DOHH2 (cell line): Measurements from ENCODE around the gene SYT1.

Source experiments
- H3F3A ChIP-seq: fragments of 200-600 bp; sonication (generic), shearing (Covaris generic); 2 replicates; pipeline ENCODE4 v1.6.0; 2016; ENCODE audit warnings: antibody characterized with exemption, mild to moderate bottlenecking; ENCODE audit not compliant: control insufficient read depth, insufficient read depth
- H3K27ac ChIP-seq: fragments of 200-600 bp; sonication (generic); 2 replicates; pipeline ENCODE4 v1.5.1; 2014; ENCODE audit warnings: low read depth, mild to moderate bottlenecking, low read length, moderate library complexity
- H3K27me3 ChIP-seq: fragments of 200-600 bp; sonication (generic); 2 replicates; pipeline ENCODE4 v1.6.1; 2014; ENCODE audit warnings: mild to moderate bottlenecking, low read length, mixed read lengths; ENCODE audit not compliant: control insufficient read depth
- H3K36me3 ChIP-seq: fragments of 200-600 bp; sonication (generic); 2 replicates; pipeline ENCODE4 v1.6.1; 2014; ENCODE audit warnings: mild to moderate bottlenecking, low read length, moderate library complexity, mixed read lengths; ENCODE audit not compliant: control insufficient read depth
- H3K4me1 ChIP-seq: fragments of 200-600 bp; sonication (generic); 2 replicates; pipeline ENCODE4 v1.6.1; 2014; ENCODE audit warnings: mild to moderate bottlenecking, low read length, mixed read lengths; ENCODE audit not compliant: control insufficient read depth
- H3K4me2 ChIP-seq: fragments of 200-600 bp; sonication (generic); 2 replicates; pipeline ENCODE4 v1.6.0; 2014; ENCODE audit warnings: mild to moderate bottlenecking, low read length, moderate library complexity
- H3K4me3 ChIP-seq: fragments of 200-600 bp; sonication (generic); 2 replicates; pipeline ENCODE4 v1.5.1; 2014; ENCODE audit warnings: mild to moderate bottlenecking, low read length, mixed read lengths
- H3K79me2 ChIP-seq: fragments of 200-600 bp; sonication (generic); 2 replicates; pipeline ENCODE4 v1.6.1; 2014; ENCODE audit warnings: mild to moderate bottlenecking, low read length, mixed read lengths; ENCODE audit not compliant: control insufficient read depth
- H3K9me2 ChIP-seq: fragments of 200-600 bp; sonication (generic); replicated peaks from 2 replicates; pipeline ENCODE4 v1.6.1; 2014; ENCODE audit warnings: mild to moderate bottlenecking, low read length, mixed read lengths; ENCODE audit not compliant: control insufficient read depth
- H3K9me3 ChIP-seq: fragments of 200-600 bp; sonication (generic); 2 replicates; pipeline ENCODE4 v1.6.1; 2014; ENCODE audit warnings: antibody characterized with exemption, low read length, mixed read lengths; ENCODE audit not compliant: control insufficient read depth, insufficient read depth
- H4K20me1 ChIP-seq: fragments of 200-600 bp; sonication (generic); 2 replicates; pipeline ENCODE4 v1.6.0; 2014; ENCODE audit warnings: low read depth, mild to moderate bottlenecking, antibody characterized with exemption, low read length, moderate library complexity; ENCODE audit not compliant: control insufficient read depth, insufficient read depth
- EZH2phosphoT487 ChIP-seq: fragments of 200-600 bp; sonication (generic); IDR thresholded peaks from 2 replicates; pipeline ENCODE4 v1.6.1; 2017; ENCODE audit warnings: borderline replicate concordance, mild to moderate bottlenecking, antibody characterized with exemption, low read length, moderate library complexity, mixed read lengths
- TF ChIP-seq, protein P1 (sequence below): fragments of 200-600 bp; sonication (generic); IDR thresholded peaks from one replicate; pipeline ENCODE4 v1.5.1; 2014; ENCODE audit warnings: antibody characterized with exemption, mild to moderate bottlenecking, low read depth, low read length; ENCODE audit not compliant: poor library complexity, severe bottlenecking

SYT1 gene

DNA sequence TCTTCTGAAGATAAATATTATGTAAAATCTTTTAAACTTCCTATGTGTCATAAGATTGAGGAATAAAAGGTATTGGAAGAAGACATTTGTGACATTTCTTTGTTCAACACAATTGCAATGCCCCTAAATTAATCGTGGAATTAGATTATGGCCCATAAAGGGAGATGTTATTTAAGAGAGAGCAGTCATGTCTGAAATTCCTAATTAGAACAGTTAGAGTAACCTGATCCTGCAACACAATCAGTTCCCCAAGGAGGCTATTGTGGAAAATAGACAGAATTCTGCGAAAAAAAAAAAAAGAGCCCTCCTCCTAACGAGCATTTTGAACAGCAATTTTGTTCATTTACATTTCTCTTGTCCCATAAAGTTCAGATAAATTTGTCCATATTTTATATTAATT lies 486.7 kb downstream of the SYT1 start:
- TF ChIP-seq EZH2phosphoT487 = no peak
- TF ChIP-seq, protein P1, sequence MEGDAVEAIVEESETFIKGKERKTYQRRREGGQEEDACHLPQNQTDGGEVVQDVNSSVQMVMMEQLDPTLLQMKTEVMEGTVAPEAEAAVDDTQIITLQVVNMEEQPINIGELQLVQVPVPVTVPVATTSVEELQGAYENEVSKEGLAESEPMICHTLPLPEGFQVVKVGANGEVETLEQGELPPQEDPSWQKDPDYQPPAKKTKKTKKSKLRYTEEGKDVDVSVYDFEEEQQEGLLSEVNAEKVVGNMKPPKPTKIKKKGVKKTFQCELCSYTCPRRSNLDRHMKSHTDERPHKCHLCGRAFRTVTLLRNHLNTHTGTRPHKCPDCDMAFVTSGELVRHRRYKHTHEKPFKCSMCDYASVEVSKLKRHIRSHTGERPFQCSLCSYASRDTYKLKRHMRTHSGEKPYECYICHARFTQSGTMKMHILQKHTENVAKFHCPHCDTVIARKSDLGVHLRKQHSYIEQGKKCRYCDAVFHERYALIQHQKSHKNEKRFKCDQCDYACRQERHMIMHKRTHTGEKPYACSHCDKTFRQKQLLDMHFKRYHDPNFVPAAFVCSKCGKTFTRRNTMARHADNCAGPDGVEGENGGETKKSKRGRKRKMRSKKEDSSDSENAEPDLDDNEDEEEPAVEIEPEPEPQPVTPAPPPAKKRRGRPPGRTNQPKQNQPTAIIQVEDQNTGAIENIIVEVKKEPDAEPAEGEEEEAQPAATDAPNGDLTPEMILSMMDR = no peak
- Histone ChIP-seq H3K4me1 (no peaks in the 10 kb centered on the region), H4K20me1 (no peaks in the 10 kb centered on the region), H3K79me2 (no peaks in the 10 kb centered on the region), H3K27me3 (no peaks in the 10 kb centered on the region), H3K4me2 (no peak overlapping the region), H3K9me2 (no peaks in the 10 kb centered on the region), H3F3A (no peaks in the 10 kb centered on the region), H3K27ac (no peak overlapping the region), H3K36me3 (no peaks in the 10 kb centered on the region), H3K4me3 (no peak overlapping the region), H3K9me3 (no peaks in the 10 kb centered on the region)

DNA sequence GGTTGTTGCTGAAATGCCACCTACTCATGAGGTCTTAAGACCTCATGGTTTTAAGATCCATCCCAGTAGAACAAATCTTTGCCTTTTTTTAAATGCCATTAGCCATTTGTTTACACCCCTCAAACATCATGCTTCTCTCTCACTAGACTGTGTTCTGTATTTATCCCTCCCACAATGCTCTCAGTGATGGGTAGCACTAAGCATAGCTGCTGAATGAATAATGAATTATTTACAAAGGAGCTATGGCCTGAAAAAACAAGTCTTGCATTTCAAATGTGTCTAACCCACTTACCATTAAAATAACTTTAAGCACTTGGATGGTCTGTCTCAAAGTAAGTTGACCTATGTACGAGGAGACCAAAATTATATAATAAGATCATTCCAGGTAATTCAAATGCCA lies 491.6 kb downstream of the SYT1 start:
- no peak overlapping the region for H3K4me3 ChIP-seq
- no peaks in the 10 kb centered on the region for H3K79me2 ChIP-seq
- no peaks in the 10 kb centered on the region for H4K20me1 ChIP-seq
- no peaks in the 10 kb centered on the region for H3K9me2 ChIP-seq
- no peaks in the 10 kb centered on the region for H3K4me1 ChIP-seq
- no peaks in the 10 kb centered on the region for H3K36me3 ChIP-seq
- H3F3A ChIP-seq = no peaks in the 10 kb centered on the region
- no peak overlapping the region for H3K27ac ChIP-seq
- peaks cover 3% of the 10 kb centered on the region; the same call in 1 of the 2 replicates for H3K27me3 ChIP-seq
- TF ChIP-seq, protein P1 = no peak
- TF ChIP-seq EZH2phosphoT487 = no peak
- H3K4me2 ChIP-seq = no peak overlapping the region
- H3K9me3 ChIP-seq = no peaks in the 10 kb centered on the region

DNA sequence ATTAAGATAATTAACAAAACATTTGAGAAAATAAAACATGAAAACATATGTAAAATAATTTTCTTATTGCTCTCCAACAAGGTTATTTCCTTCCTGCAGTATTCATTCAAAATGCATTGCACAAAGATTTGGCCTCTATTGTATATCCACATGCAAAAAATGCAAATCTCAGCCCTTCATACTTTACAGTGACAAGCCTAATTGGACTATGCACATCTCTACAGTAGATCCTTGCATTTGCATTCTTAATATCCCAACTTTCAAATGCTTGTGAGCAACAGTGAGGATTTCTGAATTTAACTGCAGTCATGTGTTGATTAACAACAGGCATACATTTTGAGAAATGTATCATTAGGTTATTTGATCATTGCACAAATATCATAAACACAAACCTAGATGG lies 492.5 kb downstream of the SYT1 start:
- H4K20me1 ChIP-seq = no peaks in the 10 kb centered on the region
- H3K4me2 ChIP-seq = no peak overlapping the region
- H3K27me3 ChIP-seq = peaks cover 5% of the 10 kb centered on the region; the same call in 1 of the 2 replicates

More for the DNA sequence above, 492.5 kb downstream of the SYT1 start:
- H3K27ac ChIP-seq = no peak overlapping the region
- no peaks in the 10 kb centered on the region for H3K9me2 ChIP-seq
- no peaks in the 10 kb centered on the region for H3K36me3 ChIP-seq
- no peaks in the 10 kb centered on the region for H3K4me1 ChIP-seq
- H3K79me2 ChIP-seq = no peaks in the 10 kb centered on the region
- H3K4me3 ChIP-seq = no peak overlapping the region
- TF ChIP-seq EZH2phosphoT487 = no peak
- TF ChIP-seq, protein P1 = no peak
- no peaks in the 10 kb centered on the region for H3F3A ChIP-seq
- no peaks in the 10 kb centered on the region for H3K9me3 ChIP-seq
